GM12873 (cell line): ENCODE data around the gene ASIP.

ENCODE experiments used
- TF ChIP-seq, protein P1 (sequence below): IDR thresholded peaks from 2 replicates; pipeline ENCODE4 v1.5.1; 2012; ENCODE audit warnings: low read depth, mild to moderate bottlenecking, moderate library complexity, low read length, control low read depth; ENCODE audit not compliant: insufficient read depth; ENCODE audit errors: missing control alignments

Gene ASIP

DNA sequence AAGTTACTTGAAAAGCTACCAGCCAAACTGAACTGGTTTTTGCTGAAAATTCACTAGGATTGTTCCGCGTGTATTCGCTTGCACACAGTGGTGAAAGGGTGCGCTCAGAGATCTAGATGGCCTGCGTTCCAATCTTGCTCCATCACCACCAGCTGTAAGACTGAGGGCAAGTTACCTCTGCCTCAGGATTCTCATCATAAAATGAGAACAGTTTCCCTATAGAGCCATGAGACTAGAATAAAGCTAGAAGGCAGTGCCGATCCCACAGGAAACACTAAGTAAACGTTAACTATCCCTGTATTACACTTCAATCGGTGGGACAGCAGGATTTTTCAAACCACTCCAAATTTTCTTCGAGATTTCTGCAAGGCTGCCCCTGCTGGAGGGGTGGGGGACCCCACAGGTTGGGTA lies 61.1 kb downstream of the ASIP start:
- TF ChIP-seq, protein P1, sequence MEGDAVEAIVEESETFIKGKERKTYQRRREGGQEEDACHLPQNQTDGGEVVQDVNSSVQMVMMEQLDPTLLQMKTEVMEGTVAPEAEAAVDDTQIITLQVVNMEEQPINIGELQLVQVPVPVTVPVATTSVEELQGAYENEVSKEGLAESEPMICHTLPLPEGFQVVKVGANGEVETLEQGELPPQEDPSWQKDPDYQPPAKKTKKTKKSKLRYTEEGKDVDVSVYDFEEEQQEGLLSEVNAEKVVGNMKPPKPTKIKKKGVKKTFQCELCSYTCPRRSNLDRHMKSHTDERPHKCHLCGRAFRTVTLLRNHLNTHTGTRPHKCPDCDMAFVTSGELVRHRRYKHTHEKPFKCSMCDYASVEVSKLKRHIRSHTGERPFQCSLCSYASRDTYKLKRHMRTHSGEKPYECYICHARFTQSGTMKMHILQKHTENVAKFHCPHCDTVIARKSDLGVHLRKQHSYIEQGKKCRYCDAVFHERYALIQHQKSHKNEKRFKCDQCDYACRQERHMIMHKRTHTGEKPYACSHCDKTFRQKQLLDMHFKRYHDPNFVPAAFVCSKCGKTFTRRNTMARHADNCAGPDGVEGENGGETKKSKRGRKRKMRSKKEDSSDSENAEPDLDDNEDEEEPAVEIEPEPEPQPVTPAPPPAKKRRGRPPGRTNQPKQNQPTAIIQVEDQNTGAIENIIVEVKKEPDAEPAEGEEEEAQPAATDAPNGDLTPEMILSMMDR: no peak

DNA sequence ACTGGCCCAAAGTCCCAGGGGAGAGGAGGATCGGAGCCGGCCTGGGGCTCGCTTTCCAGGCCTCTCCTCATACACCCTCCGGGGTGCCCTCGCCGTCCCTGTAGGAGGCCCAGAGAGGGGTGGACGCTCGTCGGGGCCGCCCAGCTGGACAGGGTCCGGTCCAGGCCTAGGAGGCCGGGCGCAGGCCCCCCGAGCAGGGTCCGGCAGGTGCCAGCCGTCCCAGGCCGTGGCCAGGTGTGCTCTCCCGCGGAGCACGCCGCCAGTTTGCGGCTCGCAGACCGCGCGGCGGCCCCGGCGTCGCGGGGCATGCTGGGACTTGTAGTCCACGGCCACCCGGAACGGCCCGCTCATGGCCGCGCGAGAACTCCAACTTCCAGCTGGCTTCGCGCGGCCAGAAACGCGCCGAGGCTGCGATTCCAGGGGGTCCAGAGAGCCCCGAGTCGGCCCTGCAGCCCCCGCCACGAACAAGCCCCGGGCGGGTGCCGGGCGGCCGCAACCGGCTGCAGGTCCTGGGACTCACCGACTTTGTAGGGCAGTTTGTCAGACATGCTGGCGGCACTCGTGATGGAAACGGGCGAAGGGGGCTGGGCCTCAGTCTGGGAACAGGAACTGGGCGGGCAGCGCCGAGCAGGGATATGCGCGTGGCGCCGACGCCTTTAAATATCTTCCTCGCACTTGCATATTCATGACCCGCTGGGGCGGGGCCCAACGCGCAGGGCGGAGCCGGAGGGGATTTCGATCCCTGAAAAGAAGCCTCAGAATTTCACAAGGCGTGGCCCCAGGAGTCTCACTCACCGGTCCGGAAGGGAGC lies 61.7 kb downstream of the ASIP start, which contains the start of gene AHCY:
AHCY (minus strand) TSS at position 633 of the 811 bp plus-strand sequence; CDS start at position 548, 85 bp downstream.
- TF ChIP-seq, protein P1: no peak

DNA sequence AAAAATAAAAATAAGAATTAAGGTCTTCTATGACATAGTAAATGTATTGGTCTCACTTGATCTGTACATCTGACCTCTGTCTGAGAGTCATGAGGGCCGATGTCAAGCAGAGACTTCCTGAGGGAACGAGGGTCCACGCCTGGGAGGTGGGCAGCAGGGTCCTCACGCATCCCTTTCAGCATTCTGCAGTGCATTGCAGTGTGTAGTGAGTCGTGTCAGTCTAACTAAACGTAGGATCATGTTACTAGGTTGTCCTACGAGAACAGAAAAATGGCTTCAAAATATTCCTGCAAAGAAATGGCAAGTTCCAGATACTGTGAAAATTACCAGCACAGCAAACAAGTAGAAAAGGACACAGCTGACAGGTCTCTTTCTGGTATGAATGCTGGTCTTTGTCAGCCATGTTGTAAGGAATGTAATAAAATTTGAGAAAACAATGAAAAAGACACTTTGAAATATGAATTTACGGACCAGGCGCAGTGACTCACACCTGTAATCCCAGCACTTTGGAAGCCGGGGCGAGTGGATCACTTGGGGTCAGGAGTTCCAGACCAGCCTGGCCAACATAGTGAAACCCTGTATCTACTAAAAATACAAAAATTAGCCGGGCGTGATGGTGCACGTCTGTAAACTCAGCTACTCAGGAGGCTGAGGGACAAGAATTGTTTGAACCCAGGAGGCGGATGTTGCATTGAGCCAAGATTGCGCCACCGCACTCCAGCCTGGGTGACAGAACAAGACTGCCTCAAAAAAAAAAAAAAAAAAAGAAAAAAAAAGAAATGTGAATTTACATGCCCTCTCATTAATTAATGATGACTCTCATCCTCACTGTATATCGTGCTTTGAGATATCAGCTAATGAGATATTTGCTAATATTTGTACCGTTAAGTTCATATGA lies 64.4 kb downstream of the ASIP start:
- TF ChIP-seq, protein P1: no peak

DNA sequence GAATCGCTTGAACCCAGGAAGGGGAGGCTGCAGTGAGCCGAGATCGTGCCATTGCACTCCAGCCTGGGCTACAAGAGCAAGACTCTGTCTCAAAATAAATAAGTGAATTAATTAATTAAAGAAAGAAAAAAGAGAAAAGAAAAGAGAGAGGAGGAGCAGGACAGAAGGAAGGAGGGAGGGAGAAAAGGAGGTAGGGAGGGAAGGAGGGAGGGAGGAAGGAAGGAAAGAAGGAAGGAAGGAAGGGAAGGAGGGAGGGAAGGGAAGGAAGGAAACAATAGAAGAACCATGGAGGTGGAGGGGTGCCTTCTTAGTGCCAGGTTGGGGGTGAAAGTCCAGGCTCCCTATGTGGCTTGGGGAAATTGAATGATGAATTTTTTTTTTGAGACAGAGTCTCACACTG lies 68.5 kb downstream of the ASIP start:
- TF ChIP-seq, protein P1: no peak

DNA sequence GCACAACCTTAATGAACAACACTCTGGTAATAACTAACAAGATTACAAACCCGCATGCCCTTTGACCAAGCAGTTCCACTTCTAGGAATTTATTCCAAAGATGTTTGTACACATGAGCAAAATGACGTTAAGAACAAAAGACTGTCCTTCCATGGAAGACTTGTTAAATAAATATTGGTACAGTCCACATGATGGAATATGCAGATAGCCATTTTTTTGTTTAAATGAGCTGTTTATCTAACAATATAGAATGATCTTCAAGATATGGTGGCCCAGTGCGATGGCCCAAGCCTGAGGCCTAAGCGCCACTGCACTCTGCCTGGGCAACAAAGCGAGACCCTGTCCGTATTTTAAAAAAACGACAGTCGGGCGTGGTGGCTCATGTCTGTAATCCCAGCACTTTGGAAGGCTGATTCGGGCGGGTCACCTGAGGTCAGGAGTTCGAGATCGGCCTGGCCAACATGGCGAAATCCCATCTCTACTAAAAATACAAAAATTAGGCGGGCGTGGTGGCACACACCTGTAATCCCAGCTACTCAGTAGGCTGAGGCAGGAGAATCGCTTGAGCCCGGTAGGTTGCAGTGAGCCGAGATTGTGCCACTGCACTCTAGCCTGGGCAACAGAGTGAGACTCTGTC lies 69.4 kb downstream of the ASIP start:
- TF ChIP-seq, protein P1: no peak

DNA sequence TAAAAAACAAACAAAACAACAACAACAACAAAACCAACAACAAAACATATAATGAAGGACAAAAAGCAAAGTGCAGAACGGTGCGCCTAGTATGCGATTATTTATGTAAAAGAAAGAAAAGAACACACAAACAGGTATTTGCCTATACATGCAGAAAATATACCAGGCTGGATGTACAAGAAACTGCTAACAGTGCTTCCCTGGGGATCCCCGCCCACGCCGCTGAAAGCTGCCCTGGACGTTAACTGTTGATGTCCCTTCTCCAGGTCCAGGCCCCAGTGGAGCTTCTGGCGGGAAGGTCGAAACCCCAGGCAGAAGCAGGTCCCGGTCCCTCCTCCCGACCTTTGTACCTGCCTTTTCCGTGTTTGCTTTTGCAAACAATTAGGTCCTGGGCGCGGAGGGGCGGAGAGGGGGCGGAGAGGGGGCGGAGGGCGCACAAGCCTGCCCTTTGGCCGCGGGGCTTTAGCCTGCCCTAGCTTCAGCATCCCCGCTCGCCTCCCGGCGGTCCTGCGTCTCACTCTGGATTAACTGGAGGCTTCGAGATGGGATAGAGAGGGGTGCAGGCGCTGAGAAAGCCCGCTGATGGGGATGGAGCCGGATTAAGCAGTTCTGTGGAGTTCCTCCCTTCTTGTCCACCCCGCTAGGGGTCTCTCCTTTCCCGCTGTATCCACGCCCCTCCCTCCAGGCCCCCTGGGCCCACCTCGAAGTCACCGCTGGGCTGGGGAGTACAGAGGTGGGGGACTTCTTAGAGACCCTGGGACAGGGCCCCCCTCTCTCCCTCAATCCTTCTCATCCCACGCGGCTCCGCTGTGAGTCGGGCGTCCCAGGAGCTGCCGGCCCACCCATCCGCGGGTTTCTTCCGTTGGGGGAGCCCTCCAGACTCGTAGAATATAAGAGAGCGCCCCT lies 70.1 kb downstream of the ASIP start:
- TF ChIP-seq, protein P1: peak; percentile 35
